Aortic smooth muscle cell (primary cell): ENCODE data around the gene DMRT1. TPM values are rescaled to one million over a fixed set of nuclear protein-coding genes. Genes with fewer than 3 reads are reported as not detected.

Experiments used
- total RNA-seq: library from RNA; depleted of rRNA; stranded (reverse); fragments of >200 nt; gene quantifications from 2 replicates; pipeline ENCODE4 v1.2.3, GENCODE V29; 2014

Gene DMRT1
- total RNA-seq, result not detected in 2 replicates

GRCh38 chr9:841371-842209 lies at the start of gene DMRT1:
Gene DMRT1 (plus strand): TSS chr9:841697. CDS start chr9:841839, 142 bp downstream.

GRCh38 chr9:976258-976942 lies 134.9 kb downstream of the DMRT1 start, which contains the start of gene DMRT3:
Gene DMRT3 (plus strand): TSS chr9:976655. CDS start chr9:977002, 347 bp downstream.

Other genes with a start within 250 kb of the DMRT1 start
- gene DMRT3, start 135.0 kb downstream of the DMRT1 start, total RNA-seq, result not detected in 2 replicates
- gene DMRT2, start 208.7 kb downstream of the DMRT1 start, total RNA-seq, result not detected in 2 replicates